PC-9 (cell line): ENCODE measurements around the gene KDM4C. TPM values are rescaled to one million over a fixed set of nuclear protein-coding genes. Genes with fewer than 3 reads are reported as not detected.

Source experiments
- BruUV-seq: library from RNA; stranded (reverse); fragments of 400-500 nt; replicated peaks from 2 replicates; lab custom pipeline; 2021; lab: Mats Ljungman, UMichigan
- CTCF ChIA-PET: fragments of 300-600 bp; sonication (Branson Sonifier 250); formaldehyde crosslinking; loops from one replicate; lab custom pipeline; 2022; ENCODE audit warnings: antibody characterized with exemption; lab: Charles Lee
- POLR2A ChIA-PET: fragments of 300-600 bp; sonication (Branson Sonifier 250); formaldehyde crosslinking; loops from one replicate; lab custom pipeline; 2022; ENCODE audit warnings: antibody characterized with exemption; ENCODE audit not compliant: unreplicated experiment; lab: Charles Lee
- DNase-seq, 2 experiments: peaks; one replicate each; pipeline versions ENCODE4 v3.0.0 to v3.0.0-alpha.2; 2015 to 2022; ENCODE audit warnings: mixed read lengths in 1 of 2
- H2AFZ ChIP-seq: fragments of 200-600 bp; sonication (generic); 2 replicates; pipeline ENCODE4 v1.8.1; 2017; ENCODE audit warnings: antibody characterized with exemption
- H3F3A ChIP-seq: fragments of 200-600 bp; sonication (generic); 2 replicates; pipeline ENCODE4 v1.8.1; 2017; ENCODE audit warnings: antibody characterized with exemption, mild to moderate bottlenecking, low read depth; ENCODE audit not compliant: insufficient read depth
- H3K27ac ChIP-seq: fragments of 200-600 bp; sonication (generic); 2 replicates; pipeline ENCODE4 v1.6.1; 2016; ENCODE audit warnings: mixed run types
- H3K27me3 ChIP-seq: fragments of 200-600 bp; sonication (generic); 2 replicates; pipeline ENCODE4 v1.6.1; 2016; ENCODE audit warnings: low read depth, mixed run types; ENCODE audit not compliant: insufficient read depth
- H3K36me3 ChIP-seq: fragments of 200-600 bp; sonication (generic); 2 replicates; pipeline ENCODE4 v1.6.1; 2016; ENCODE audit warnings: low read depth, mixed run types
- H3K4me1 ChIP-seq: fragments of 200-600 bp; sonication (generic); replicated peaks from 2 replicates; pipeline ENCODE4 v1.6.1; 2016; ENCODE audit warnings: mixed run types; ENCODE audit not compliant: insufficient read depth
- H3K4me2 ChIP-seq: fragments of 200-600 bp; sonication (generic); 2 replicates; pipeline ENCODE4 v1.6.1; 2017; ENCODE audit warnings: mixed run types
- H3K4me3 ChIP-seq: fragments of 200-600 bp; sonication (generic); 2 replicates; pipeline ENCODE4 v1.6.1; 2016; ENCODE audit warnings: mixed run types
- H3K79me2 ChIP-seq: fragments of 200-600 bp; sonication (generic); 2 replicates; pipeline ENCODE4 v1.6.1; 2017; ENCODE audit warnings: low read depth, mixed run types
- H3K9me2 ChIP-seq: fragments of 200-600 bp; sonication (generic); 2 replicates; pipeline ENCODE4 v1.8.1; 2017; ENCODE audit warnings: mild to moderate bottlenecking; ENCODE audit not compliant: insufficient read depth
- H3K9me3 ChIP-seq: fragments of 200-600 bp; sonication (generic); 2 replicates; pipeline ENCODE4 v1.8.1; 2016; ENCODE audit warnings: low read depth; ENCODE audit not compliant: insufficient read depth
- H4K20me1 ChIP-seq: fragments of 200-600 bp; sonication (generic); 2 replicates; pipeline ENCODE4 v1.8.1; 2017; ENCODE audit not compliant: insufficient read depth
- EZH2 ChIP-seq: fragments of 200-600 bp; sonication (generic); IDR thresholded peaks from 2 replicates; pipeline ENCODE4 v1.8.0; 2017; ENCODE audit warnings: antibody characterized with exemption, low read depth
- intact Hi-C: fragments of 100-400 bp; cut with micrococcal nuclease; formaldehyde crosslinking; loops from one replicate; pipeline ENCODE4 v1.10.0; 2022; ENCODE audit not compliant: unreplicated experiment
- total RNA-seq: library from RNA; stranded (reverse); gene quantifications from 2 replicates; pipeline ENCODE4 v1.2.3, GENCODE V29; 2021
- TF ChIP-seq, protein P1 (sequence below): fragments of 200-600 bp; sonication (generic); conservative IDR thresholded peaks from 2 replicates; pipeline ENCODE4 v1.6.1; 2017; ENCODE audit warnings: mixed run types, antibody characterized with exemption, mild to moderate bottlenecking, moderate library complexity

Gene KDM4C
- total RNA-seq, 1 experiment from 2014 or later = 12.9 TPM

DNA sequence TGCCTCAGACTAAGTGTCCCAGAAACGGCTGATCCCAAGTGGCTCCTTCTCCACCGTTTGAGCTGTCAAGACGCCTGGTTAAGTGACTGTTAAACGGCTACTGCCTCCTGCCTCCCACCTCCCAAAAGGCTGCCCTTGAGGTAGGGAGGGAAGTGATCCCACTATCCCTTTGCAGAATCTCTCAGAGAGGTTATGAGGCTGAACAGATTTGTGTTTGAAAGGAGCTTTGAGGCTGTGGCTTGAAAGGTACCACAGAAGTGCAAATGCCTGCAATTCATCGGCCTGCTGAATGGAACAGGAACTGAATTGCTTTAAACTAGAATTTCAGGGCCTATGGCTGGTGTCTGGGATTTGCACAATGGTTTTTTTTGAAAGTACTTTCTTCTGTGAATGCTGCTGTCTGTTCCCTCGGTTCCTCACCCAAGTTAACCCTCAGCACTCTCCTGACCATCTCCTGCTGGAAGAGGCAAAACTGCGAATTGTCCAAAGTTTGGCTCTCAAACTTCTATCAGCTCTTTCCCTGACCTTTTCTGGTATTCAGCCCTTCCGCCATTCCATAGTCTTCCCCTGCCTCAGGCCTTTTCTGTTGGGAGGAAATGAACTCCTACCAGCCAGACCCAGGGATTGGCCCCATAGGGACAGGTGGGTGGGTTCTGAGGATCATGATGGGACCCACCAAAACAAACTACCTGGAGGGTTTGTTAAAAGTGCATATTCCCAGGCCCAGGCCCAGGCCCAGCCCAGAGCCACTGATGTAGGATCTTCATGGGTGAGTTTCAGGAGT, 453.3 kb downstream of the KDM4C start:
- intact Hi-C loops = no loop called here
- BruUV-seq = no TSS peak
- no peak overlapping the region for H3K4me3 ChIP-seq

DNA sequence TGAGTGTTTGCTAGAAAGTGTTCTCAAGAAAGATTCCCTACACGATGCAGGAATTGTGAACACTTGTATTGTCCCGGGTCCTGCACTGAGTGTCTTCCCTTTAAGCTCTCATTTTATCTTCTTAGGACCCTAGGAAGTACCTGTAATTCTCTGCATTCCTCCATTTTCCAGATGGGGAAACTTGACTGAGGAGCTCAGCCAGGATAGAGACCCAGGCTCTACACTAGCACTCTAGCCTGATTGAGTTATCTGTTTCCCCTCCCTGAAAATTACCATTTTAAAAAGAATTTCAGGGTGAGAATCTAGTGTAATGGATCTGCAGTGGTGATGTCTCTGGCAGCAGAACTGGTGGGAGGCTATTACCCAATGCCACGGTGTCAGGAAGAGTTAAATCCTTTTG, 453.9 kb downstream of the KDM4C start:
- H3K79me2 ChIP-seq = no peaks in the 10 kb centered on the region
- no peak overlapping the region for H3K4me3 ChIP-seq
- intact Hi-C loops = no loop called here
- H3K9me2 ChIP-seq = no peaks in the 10 kb centered on the region
- no peaks in the 10 kb centered on the region for H3K9me3 ChIP-seq
- POLR2A ChIA-PET = no interaction called here
- no peaks in the 10 kb centered on the region for H3K27me3 ChIP-seq
- no peaks in the 10 kb centered on the region for H3K36me3 ChIP-seq
- no peaks in the 10 kb centered on the region for H3F3A ChIP-seq
- H3K4me2 ChIP-seq = no peak overlapping the region
- H3K27ac ChIP-seq = no peak overlapping the region
- no peak for DNase-seq
- no peak overlapping the region for H2AFZ ChIP-seq
- no peaks in the 10 kb centered on the region for H3K4me1 ChIP-seq
- CTCF ChIA-PET = no interaction called here
- TF ChIP-seq, protein P1, sequence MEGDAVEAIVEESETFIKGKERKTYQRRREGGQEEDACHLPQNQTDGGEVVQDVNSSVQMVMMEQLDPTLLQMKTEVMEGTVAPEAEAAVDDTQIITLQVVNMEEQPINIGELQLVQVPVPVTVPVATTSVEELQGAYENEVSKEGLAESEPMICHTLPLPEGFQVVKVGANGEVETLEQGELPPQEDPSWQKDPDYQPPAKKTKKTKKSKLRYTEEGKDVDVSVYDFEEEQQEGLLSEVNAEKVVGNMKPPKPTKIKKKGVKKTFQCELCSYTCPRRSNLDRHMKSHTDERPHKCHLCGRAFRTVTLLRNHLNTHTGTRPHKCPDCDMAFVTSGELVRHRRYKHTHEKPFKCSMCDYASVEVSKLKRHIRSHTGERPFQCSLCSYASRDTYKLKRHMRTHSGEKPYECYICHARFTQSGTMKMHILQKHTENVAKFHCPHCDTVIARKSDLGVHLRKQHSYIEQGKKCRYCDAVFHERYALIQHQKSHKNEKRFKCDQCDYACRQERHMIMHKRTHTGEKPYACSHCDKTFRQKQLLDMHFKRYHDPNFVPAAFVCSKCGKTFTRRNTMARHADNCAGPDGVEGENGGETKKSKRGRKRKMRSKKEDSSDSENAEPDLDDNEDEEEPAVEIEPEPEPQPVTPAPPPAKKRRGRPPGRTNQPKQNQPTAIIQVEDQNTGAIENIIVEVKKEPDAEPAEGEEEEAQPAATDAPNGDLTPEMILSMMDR = no peak
- TF ChIP-seq EZH2 = no peak
- H4K20me1 ChIP-seq = no peaks in the 10 kb centered on the region
- BruUV-seq = no TSS peak

More for the DNA sequence above, 453.3 kb downstream of the KDM4C start:
- Histone ChIP-seq H3K36me3 (no peaks in the 10 kb centered on the region), H4K20me1 (no peaks in the 10 kb centered on the region), H3K4me2 (no peak overlapping the region), H3K9me3 (no peaks in the 10 kb centered on the region), H3F3A (no peaks in the 10 kb centered on the region), H3K79me2 (no peaks in the 10 kb centered on the region), H3K9me2 (no peaks in the 10 kb centered on the region), H3K27ac (no peak overlapping the region), H3K4me1 (no peaks in the 10 kb centered on the region), H3K27me3 (no peaks in the 10 kb centered on the region), H2AFZ (no peak overlapping the region)
- no peak for DNase-seq
- ChIA-PET POLR2A (no interaction called here), CTCF (no interaction called here)
- TF ChIP-seq EZH2 = no peak
- TF ChIP-seq, protein P1 = no peak

DNA sequence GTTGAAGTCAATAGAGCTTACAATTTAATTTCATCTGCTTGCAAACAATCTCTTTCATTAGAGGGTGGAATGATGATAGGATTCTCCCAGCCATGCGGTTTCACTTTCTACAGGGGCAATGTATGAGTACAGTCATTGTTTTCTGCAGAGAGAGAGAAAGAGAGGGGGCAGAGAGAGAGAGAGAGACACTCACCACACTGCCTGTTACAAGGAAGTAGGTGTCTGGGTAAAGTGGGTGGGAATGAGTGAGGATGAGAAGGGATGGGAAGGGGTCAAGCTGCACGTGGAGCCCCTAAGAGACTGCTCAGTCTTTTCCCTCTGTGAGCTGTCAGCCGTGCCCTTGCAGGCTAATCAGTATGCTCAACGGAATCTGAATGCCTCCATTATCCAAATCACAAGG, 454.3 kb downstream of the KDM4C start:
- H3K79me2 ChIP-seq = no peaks in the 10 kb centered on the region
- POLR2A ChIA-PET = no interaction called here
- no peak overlapping the region for H2AFZ ChIP-seq
- no peak overlapping the region for H3K4me3 ChIP-seq
- no peaks in the 10 kb centered on the region for H4K20me1 ChIP-seq
- no peaks in the 10 kb centered on the region for H3K9me2 ChIP-seq
- H3K27ac ChIP-seq = no peak overlapping the region
- DNase-seq = no peak
- no TSS peak for BruUV-seq
- intact Hi-C loops = no loop called here
- CTCF ChIA-PET = no interaction called here
- no peaks in the 10 kb centered on the region for H3K9me3 ChIP-seq
- TF ChIP-seq, protein P1 = no peak
- no peak for TF ChIP-seq EZH2
- no peaks in the 10 kb centered on the region for H3K36me3 ChIP-seq
- no peaks in the 10 kb centered on the region for H3K4me1 ChIP-seq
- H3K4me2 ChIP-seq = no peak overlapping the region
- no peaks in the 10 kb centered on the region for H3K27me3 ChIP-seq
- H3F3A ChIP-seq = no peaks in the 10 kb centered on the region
